Neural crest cell (in vitro differentiated cells): ENCODE results near the gene CACNA2D2. TPM values are rescaled to one million over a fixed set of nuclear protein-coding genes. Genes with fewer than 3 reads are reported as not detected.

Source experiments
- DNase-seq: peaks from one replicate; pipeline ENCODE4 v3.0.0; 2021; ENCODE audit warnings: low read depth, mixed read lengths, low spot score
- H3K27ac Mint-ChIP-seq: one replicate; pipeline ENCODE4 v1.8.0; 2021; ENCODE audit warnings: mild to moderate bottlenecking, mixed read lengths; ENCODE audit not compliant: unreplicated experiment
- H3K27me3 Mint-ChIP-seq: 2 replicates; pipeline ENCODE4 v1.8.0; 2021; ENCODE audit warnings: low read depth, mild to moderate bottlenecking, mixed read lengths
- H3K36me3 Mint-ChIP-seq: 2 replicates; pipeline ENCODE4 v1.8.0; 2021; ENCODE audit warnings: low read depth, mild to moderate bottlenecking, mixed read lengths
- H3K4me1 Mint-ChIP-seq: 2 replicates; pipeline ENCODE4 v1.8.0; 2021; ENCODE audit warnings: mixed read lengths
- H3K4me3 Mint-ChIP-seq: one replicate; pipeline ENCODE4 v1.8.0; 2021; ENCODE audit warnings: mild to moderate bottlenecking, mixed read lengths
- H3K9me3 Mint-ChIP-seq: 2 replicates; pipeline ENCODE4 v1.8.0; 2021; ENCODE audit warnings: mixed read lengths
- total RNA-seq: library from RNA; stranded (reverse); gene quantifications from 2 replicates; pipeline ENCODE4 v1.2.1, GENCODE V29; 2021
- TF ChIP-seq, protein P1 (sequence below): fragments of 200-600 bp; sonication (generic); conservative IDR thresholded peaks from 2 replicates; pipeline ENCODE4 v1.5.0; 2021; ENCODE audit warnings: antibody characterized with exemption, mild to moderate bottlenecking

Gene CACNA2D2
- total RNA-seq, 1 donor from 2014 or later, result 8.7 TPM

DNA sequence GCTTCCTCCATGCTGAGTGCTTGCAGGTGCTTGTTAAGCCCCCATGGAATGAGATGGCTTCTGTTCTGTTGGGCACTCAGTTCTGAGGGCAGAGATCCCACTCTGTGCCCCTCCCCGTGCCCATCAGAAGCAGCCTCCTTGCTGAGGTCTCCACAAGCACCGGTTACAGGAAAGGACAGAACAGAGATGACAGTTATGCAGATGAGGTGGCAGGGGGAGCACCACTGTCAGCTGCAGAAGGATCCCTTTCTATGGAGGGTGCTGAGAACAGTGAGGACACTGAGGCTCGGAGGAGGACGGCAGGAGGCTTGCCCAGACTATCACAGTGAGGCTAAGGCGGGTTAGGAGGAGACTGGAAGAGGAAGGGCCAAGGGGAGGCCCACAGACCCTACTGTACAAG, 12.4 kb downstream of the CACNA2D2 start:
- Mint-ChIP-seq H3K4me3 (no peak overlapping the region), H3K36me3 (no peaks in the 10 kb centered on the region), H3K27ac (peak overlapping the region; percentile 97), H3K27me3 (no peaks in the 10 kb centered on the region), H3K9me3 (no peaks in the 10 kb centered on the region), H3K4me1 (no peaks in the 10 kb centered on the region)
- TF ChIP-seq, protein P1, sequence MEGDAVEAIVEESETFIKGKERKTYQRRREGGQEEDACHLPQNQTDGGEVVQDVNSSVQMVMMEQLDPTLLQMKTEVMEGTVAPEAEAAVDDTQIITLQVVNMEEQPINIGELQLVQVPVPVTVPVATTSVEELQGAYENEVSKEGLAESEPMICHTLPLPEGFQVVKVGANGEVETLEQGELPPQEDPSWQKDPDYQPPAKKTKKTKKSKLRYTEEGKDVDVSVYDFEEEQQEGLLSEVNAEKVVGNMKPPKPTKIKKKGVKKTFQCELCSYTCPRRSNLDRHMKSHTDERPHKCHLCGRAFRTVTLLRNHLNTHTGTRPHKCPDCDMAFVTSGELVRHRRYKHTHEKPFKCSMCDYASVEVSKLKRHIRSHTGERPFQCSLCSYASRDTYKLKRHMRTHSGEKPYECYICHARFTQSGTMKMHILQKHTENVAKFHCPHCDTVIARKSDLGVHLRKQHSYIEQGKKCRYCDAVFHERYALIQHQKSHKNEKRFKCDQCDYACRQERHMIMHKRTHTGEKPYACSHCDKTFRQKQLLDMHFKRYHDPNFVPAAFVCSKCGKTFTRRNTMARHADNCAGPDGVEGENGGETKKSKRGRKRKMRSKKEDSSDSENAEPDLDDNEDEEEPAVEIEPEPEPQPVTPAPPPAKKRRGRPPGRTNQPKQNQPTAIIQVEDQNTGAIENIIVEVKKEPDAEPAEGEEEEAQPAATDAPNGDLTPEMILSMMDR, result no peak
- no peak for DNase-seq

DNA sequence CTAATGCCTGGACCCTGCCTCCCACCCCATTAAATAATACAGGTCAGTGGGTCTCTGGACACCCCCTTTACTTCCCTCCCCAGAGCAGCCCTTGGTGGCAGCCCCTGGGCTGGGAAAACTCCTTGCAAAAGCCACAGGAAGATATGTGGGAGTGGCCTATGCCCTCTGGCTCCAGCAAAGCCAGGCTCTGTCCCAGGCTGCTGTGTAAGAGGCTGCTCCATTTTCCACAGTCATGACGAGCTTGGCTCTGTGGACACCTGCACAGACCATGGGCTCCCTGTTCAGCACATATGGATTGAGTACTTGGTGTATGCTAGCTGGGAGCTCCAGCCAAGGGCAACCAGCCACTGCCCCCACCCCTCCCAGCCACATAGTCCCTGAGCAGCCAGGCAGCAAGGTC, 13.0 kb downstream of the CACNA2D2 start:
- TF ChIP-seq, protein P1, result no peak
- Mint-ChIP-seq H3K27me3 (no peaks in the 10 kb centered on the region), H3K4me1 (no peaks in the 10 kb centered on the region), H3K27ac (peak overlapping the region; percentile 35), H3K36me3 (no peaks in the 10 kb centered on the region), H3K9me3 (no peaks in the 10 kb centered on the region), H3K4me3 (no peak overlapping the region)
- DNase-seq, result no peak

DNA sequence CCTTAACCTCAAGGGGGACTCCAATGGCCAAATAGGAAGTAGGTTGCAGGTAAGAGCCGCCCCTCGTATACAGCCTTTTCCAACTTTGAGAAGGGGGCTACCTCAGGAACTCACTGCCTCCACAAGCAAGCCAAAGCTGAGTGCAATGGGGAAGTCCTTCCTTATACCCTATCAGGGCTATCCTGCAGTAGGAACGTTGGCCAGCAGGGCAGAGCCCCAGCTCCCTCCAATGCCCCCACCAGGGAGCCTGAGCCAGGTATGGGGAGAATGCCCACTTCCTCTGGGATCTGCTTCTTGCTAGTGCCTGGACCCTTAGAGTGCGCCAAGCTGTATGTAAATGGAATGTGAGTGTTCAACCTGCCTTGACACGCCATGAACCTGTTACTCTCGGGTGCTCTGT, 16.3 kb downstream of the CACNA2D2 start:
- no peaks in the 10 kb centered on the region for H3K27me3 Mint-ChIP-seq
- H3K36me3 Mint-ChIP-seq, result no peaks in the 10 kb centered on the region
- peaks cover under 1% of the 10 kb centered on the region for H3K4me1 Mint-ChIP-seq
- no peak overlapping the region for H3K27ac Mint-ChIP-seq
- no peak for DNase-seq
- H3K4me3 Mint-ChIP-seq, result no peak overlapping the region
- H3K9me3 Mint-ChIP-seq, result no peaks in the 10 kb centered on the region
- TF ChIP-seq, protein P1, result no peak

DNA sequence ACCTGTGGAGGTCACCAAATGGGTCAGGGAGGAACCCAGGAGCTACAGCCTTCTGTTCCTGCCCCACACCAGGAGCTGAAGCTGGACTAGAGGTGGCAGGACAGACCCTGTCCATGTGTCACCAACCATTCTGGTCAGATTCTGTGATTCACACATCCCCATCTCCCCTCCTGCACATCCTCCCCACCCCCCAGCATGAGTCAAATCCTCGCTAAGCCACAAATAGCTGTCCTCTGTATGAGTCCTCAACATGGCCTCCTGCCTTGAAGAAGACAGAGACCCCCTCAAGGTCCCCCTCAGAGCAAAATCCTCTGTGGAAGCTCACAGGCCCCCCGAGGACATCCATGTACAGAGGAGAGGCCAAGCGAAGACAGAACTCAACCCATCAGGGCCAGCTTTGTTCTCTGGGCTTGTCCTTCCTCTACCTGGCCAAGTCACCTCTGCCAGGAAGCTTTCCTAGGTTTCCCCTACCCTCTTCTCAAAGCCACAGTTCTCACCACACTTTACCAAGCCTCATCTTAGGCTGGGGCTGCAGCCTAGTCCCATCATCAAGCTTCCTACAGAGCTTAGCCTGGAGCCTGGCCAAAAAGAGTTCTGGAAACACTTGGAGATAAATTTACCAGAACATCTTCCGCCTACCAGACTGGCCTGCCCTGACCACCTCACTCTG, 17.1 kb downstream of the CACNA2D2 start:
- TF ChIP-seq, protein P1, result no peak
- H3K36me3 Mint-ChIP-seq, result no peaks in the 10 kb centered on the region
- no peak for DNase-seq
- no peaks in the 10 kb centered on the region for H3K9me3 Mint-ChIP-seq
- no peak overlapping the region for H3K4me3 Mint-ChIP-seq
- no peak overlapping the region for H3K27ac Mint-ChIP-seq
- H3K4me1 Mint-ChIP-seq, result peaks cover 3% of the 10 kb centered on the region
- H3K27me3 Mint-ChIP-seq, result no peaks in the 10 kb centered on the region

DNA sequence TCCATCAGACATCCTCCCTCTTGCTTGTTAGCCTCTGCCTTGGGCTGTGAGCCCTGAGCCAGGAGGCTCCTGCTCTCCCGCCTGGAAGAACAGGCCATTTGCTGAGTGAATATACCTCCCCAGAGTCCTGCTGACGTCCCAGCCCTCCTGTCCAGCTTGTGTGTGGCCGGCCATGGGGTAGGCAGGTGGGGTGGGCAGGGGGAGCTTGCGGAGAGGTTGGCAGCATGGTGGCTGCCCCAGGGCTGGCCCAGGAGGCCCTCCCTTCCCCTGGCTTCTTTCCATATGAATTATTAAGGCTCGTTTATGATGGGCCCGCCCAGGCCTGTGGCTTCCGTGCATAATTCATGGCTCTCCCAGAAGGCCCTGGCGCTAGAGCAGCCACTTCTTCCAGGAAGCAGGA, 18.7 kb downstream of the CACNA2D2 start:
- H3K4me1 Mint-ChIP-seq, result peaks cover 14% of the 10 kb centered on the region
- H3K9me3 Mint-ChIP-seq, result no peaks in the 10 kb centered on the region
- H3K4me3 Mint-ChIP-seq, result no peak overlapping the region
- H3K27ac Mint-ChIP-seq, result peak overlapping the region; percentile 35
- H3K27me3 Mint-ChIP-seq, result no peaks in the 10 kb centered on the region
- TF ChIP-seq, protein P1, result no peak
- DNase-seq, result no peak
- H3K36me3 Mint-ChIP-seq, result no peaks in the 10 kb centered on the region
